Type B pancreatic cell (in vitro differentiated cells): ENCODE data around the gene BIN2. TPM values are rescaled to one million over a fixed set of nuclear protein-coding genes. Genes with fewer than 3 reads are reported as not detected.
A peak's percentile ranks its signal among the peaks of the same experiment; 100 is the strongest.

Experiments
- DNase-seq: peaks from one replicate; pipeline ENCODE4 v3.0.0; 2021; ENCODE audit warnings: mixed read lengths; ENCODE audit not compliant: unreplicated experiment; ENCODE audit errors: extremely low spot score
- H3K27ac Mint-ChIP-seq: 2 replicates; pipeline ENCODE4 v1.8.0; 2021; ENCODE audit warnings: mild to moderate bottlenecking, mixed read lengths
- H3K27me3 Mint-ChIP-seq: 2 replicates; pipeline ENCODE4 v1.8.0; 2021; ENCODE audit warnings: mixed read lengths
- H3K36me3 Mint-ChIP-seq: 2 replicates; pipeline ENCODE4 v1.8.0; 2021; ENCODE audit warnings: mixed read lengths
- H3K4me1 Mint-ChIP-seq: one replicate; pipeline ENCODE4 v1.8.0; 2021; ENCODE audit warnings: mixed read lengths; ENCODE audit not compliant: unreplicated experiment
- H3K4me3 Mint-ChIP-seq: 2 replicates; pipeline ENCODE4 v1.8.0; 2021; ENCODE audit warnings: mild to moderate bottlenecking, mixed read lengths
- H3K9me3 Mint-ChIP-seq: 2 replicates; pipeline ENCODE4 v1.8.0; 2021; ENCODE audit warnings: mixed read lengths
- total RNA-seq: library from RNA; stranded (reverse); gene quantifications from 2 replicates; pipeline ENCODE4 v1.2.1, GENCODE V29; 2021; ENCODE audit warnings: low replicate concordance
- TF ChIP-seq, protein P1 (sequence below): fragments of 200-600 bp; sonication (generic); conservative IDR thresholded peaks from 2 replicates; pipeline ENCODE4 v1.5.0; 2021; ENCODE audit warnings: antibody characterized with exemption, mild to moderate bottlenecking

BIN2 gene
- total RNA-seq, 1 donor from 2014 or later, result not detected

DNA sequence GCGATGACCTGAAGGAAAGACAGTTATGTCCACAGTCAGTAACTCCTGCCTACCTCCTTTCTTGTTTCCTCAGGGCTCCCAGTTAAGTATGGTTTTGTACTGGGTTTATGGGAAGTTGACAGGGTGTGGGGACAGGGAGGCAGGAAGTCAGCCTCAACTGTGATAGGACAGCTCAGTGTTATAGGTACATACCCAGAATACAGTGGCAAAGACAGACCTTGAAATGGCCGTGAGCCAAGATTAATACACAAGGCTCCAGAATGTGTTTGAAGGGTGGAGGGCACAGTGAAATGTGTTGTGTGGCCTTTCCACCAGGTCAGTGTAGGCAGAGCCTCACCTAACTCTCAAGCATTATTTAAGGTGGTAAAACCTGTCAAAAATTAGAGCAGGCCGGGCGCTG is 4.6 kb upstream of the BIN2 start:
- no peaks in the 10 kb centered on the region for H3K9me3 Mint-ChIP-seq
- H3K36me3 Mint-ChIP-seq, result peaks cover 3% of the 10 kb centered on the region
- no peak for DNase-seq
- H3K4me3 Mint-ChIP-seq, result no peak overlapping the region
- TF ChIP-seq, protein P1, sequence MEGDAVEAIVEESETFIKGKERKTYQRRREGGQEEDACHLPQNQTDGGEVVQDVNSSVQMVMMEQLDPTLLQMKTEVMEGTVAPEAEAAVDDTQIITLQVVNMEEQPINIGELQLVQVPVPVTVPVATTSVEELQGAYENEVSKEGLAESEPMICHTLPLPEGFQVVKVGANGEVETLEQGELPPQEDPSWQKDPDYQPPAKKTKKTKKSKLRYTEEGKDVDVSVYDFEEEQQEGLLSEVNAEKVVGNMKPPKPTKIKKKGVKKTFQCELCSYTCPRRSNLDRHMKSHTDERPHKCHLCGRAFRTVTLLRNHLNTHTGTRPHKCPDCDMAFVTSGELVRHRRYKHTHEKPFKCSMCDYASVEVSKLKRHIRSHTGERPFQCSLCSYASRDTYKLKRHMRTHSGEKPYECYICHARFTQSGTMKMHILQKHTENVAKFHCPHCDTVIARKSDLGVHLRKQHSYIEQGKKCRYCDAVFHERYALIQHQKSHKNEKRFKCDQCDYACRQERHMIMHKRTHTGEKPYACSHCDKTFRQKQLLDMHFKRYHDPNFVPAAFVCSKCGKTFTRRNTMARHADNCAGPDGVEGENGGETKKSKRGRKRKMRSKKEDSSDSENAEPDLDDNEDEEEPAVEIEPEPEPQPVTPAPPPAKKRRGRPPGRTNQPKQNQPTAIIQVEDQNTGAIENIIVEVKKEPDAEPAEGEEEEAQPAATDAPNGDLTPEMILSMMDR, result no peak
- peaks cover 10% of the 10 kb centered on the region for H3K4me1 Mint-ChIP-seq
- no peak overlapping the region for H3K27ac Mint-ChIP-seq
- no peaks in the 10 kb centered on the region for H3K27me3 Mint-ChIP-seq

DNA sequence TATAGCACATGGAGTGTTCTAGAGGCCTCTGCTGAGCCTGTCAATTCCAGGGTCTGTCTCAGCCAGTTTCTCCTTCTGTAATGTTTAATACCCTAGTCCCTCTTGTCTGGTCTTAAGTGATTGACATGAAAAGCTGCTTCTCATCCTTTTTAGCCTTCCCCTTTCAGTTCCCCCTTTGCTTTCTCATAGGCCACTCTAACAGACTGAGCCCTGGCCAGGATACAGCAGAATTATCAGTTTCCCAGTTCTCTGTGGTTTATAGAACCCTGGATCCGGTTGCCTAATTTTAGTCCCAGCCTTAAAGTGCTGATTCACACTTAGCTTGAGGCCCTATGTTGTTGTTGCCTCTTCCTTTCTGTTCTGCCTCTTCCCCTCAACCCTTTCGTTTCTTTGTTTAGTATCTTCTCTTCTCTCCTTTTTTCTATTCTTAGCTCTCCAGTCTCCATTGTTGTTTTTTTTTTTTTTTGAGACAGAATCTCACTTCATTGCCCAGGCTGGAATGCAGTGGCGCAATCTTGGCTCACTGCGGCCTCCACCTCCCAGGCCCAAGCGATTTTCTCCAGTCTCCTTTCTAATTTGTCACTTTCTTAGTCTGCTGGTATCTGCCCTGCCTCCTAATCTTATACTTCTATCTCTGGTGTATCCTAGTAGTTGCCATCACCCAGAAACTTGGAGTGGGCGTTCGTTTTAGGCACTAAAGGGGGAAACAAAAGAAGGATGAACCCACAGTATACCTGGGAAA is 2.9 kb upstream of the BIN2 start:
- DNase-seq, result no peak
- Mint-ChIP-seq H3K9me3 (peaks cover 3% of the 10 kb centered on the region), H3K4me3 (peak overlapping the region; percentile 44), H3K27ac (peak overlapping the region; percentile 88), H3K4me1 (peaks cover 20% of the 10 kb centered on the region), H3K27me3 (no peaks in the 10 kb centered on the region), H3K36me3 (peaks cover 3% of the 10 kb centered on the region)
- TF ChIP-seq, protein P1, result no peak

DNA sequence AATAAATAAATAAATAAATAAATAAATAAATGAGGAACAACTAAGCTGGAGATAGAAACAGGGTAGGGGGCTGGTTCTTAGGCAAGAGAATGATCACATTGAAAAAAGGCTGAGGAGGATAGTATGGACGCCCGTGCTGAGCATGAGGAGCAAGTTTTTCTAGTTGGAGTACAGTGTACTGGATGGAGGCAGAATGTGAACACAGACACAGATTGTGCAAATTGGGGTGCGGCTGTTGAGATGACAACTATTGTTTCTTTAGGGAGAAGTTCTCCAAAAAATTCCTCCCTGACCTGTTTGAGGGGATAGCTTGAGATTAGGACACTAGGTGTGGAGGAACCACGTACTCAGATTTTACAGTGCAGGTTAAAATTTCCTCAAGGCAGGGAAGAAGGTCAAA is 979 bp upstream of the BIN2 start:
- DNase-seq, result no peak
- Mint-ChIP-seq H3K9me3 (peaks cover 5% of the 10 kb centered on the region), H3K4me1 (peaks cover 37% of the 10 kb centered on the region), H3K27me3 (no peaks in the 10 kb centered on the region), H3K4me3 (peak overlapping the region; percentile 69), H3K27ac (peak overlapping the region; percentile 94), H3K36me3 (peaks cover 3% of the 10 kb centered on the region)
- TF ChIP-seq, protein P1, result no peak

DNA sequence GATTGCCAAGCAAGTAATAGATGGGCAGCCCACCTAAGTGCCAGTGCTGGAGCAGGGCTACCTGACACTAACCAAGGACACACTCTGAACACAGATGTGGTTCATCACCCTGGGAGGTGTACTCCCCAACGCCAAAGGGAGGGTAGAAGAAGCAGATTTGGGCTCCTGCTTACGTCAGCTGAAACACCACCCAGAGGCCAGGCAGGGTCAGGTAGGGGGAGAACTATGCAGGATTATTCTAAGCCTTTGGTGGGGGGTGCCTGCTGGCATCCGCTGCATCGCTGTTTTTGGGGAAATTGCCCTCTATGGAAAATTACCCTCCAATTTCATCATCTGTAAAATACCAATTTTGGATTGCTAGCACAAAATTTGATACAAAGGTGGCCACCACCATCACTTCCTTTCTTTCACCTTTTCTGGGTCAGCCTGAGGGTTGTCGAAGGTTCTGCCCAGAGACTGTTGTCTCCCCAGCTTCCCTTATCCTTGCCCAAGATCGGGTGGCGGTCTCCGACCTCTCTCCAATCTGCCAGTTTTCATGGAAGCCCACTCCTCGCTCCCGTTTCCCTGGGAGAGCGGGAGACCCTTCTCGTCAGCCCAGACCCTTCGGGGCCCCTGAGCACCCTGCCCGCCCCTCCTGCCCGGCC is 535 bp downstream of the BIN2 start:
- peaks cover 3% of the 10 kb centered on the region for H3K36me3 Mint-ChIP-seq
- TF ChIP-seq, protein P1, result no peak
- no peaks in the 10 kb centered on the region for H3K27me3 Mint-ChIP-seq
- no peak for DNase-seq
- peaks cover 49% of the 10 kb centered on the region for H3K4me1 Mint-ChIP-seq
- peak overlapping the region; percentile 68 for H3K27ac Mint-ChIP-seq
- H3K4me3 Mint-ChIP-seq, result no peak overlapping the region
- H3K9me3 Mint-ChIP-seq, result peaks cover 5% of the 10 kb centered on the region

DNA sequence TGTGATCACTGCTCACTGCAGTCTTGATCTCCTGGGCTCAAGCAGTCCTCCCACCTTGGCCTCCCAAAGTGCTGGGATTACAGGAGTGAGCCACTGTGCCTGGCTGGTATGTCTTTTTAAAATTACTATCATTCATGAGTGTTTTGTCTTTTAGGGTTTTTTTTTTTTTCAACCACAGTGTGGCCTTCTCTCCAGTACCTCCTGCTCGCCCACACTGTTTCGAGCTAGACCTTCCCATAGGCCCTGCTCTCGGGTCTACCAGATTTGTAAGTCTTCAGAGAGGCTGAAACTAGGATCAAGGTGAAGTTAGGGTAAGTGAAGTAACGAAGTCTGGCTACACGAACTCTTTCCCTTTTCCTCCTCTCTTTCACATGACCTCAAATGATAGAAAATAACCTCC is 1.5 kb downstream of the BIN2 start:
- H3K4me3 Mint-ChIP-seq, result peak overlapping the region; percentile 47

More for the DNA sequence above, 1.5 kb downstream of the BIN2 start:
- DNase-seq, result no peak
- H3K27ac Mint-ChIP-seq, result peak overlapping the region; percentile 93
- no peaks in the 10 kb centered on the region for H3K27me3 Mint-ChIP-seq
- H3K4me1 Mint-ChIP-seq, result peaks cover 49% of the 10 kb centered on the region
- H3K9me3 Mint-ChIP-seq, result peaks cover 5% of the 10 kb centered on the region
- peaks cover 3% of the 10 kb centered on the region for H3K36me3 Mint-ChIP-seq
- TF ChIP-seq, protein P1, result no peak
